GM12891 (cell line): ENCODE results near the gene OR2T10.
"Not testable (repeated sequence)": the region's sequence is repeated elsewhere in the genome, so short reads cannot be mapped to it uniquely, and the experiment has no call there.

Source experiments
- POLR2A ChIP-seq: IDR thresholded peaks from 2 replicates; pipeline ENCODE4 v1.6.1; 2011; ENCODE audit warnings: low read depth, low read length, control low read depth
- POLR2AphosphoS5 ChIP-seq: IDR thresholded peaks from 2 replicates; pipeline ENCODE4 v1.6.1; 2011; ENCODE audit warnings: low read depth, low read length, control low read depth
- SPI1 ChIP-seq: IDR thresholded peaks from 2 replicates; pipeline ENCODE4 v1.6.1; 2011; ENCODE audit warnings: low read depth, low read length, control low read depth

DNA sequence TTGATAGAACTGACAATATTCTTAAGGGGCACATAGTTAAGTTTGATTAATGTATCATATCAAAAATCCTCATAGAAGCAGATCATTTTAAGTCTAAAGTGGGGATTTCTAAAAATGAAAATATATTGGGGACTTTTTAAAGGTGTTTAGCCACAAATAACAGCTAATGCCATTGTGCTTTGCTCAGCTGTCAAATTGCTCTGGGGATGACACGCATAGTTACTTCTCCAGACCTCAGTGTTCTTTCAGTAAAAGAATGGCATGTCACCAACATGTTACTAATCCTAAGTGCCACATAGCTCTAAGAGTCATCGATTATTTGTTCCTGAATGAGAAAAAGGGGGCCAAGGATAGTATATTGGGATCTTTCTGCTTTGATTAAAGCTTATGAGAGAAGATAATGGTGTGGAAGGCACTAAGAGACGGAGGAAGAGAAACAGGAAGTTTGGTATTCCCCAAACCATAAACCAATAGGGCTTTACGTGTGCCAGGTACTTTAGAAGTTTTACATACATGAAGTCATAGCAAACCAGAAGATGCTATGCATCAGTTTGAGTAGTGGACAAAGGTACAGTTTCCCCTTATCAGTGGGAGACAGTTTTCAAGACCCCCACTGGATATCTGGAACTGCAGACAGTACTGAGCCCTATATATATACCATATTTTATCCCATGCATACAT is 45.6 kb upstream of the OR2T10 start:
- not testable (repeated sequence) for TF ChIP-seq SPI1, POLR2A, POLR2AphosphoS5
